A549 (cell line): ENCODE results near the gene SLC6A17. TPM values are rescaled to one million over a fixed set of nuclear protein-coding genes. Genes with fewer than 3 reads are reported as not detected.

Source experiments
- ATAC-seq, 2 experiments: fragments of 200-7000 bp in 1 of 2; fragments of >200 bp in 1 of 2; cut with Nextera tagmentation in 1 of 2; cut with Tn5 transposase in 1 of 2; 3 replicates each; pipeline versions ENCODE4 v1.8.0 to v1.9.1; 2018 to 2020; ENCODE audit warnings: mild to moderate bottlenecking in 1 of 2, moderate library complexity in 1 of 2
- CTCF ChIA-PET: fragments of 300-600 bp; sonication (Branson Sonifier 250); formaldehyde crosslinking; extraction: SDS; loops from one replicate; lab custom pipeline; 2021; ENCODE audit warnings: antibody characterized with exemption, inconsistent platforms; lab: Yijun Ruan, JAX
- POLR2A ChIA-PET: fragments of 350-600 bp; formaldehyde crosslinking; extraction: SDS; loops from one replicate; lab custom pipeline; 2021; ENCODE audit warnings: antibody characterized with exemption, inconsistent platforms; lab: Yijun Ruan, JAX
- DNase-seq, 2 experiments: peaks; one replicate each; pipeline versions ENCODE4 v3.0.0 to v3.0.0-alpha.2; 2011 to 2016; ENCODE audit warnings: low read depth in 1 of 2, low spot score in 1 of 2
- FAIRE-seq: peaks from 2 replicates; lab custom pipeline; 2011; peaks lifted over from hg19 to GRCh38; lab: Jason Lieb, UNC
- H3K27ac ChIP-seq, 2 experiments: fragments of >200 bp; sonication (Bioruptor Twin); formaldehyde crosslinking; 3 replicates each; pipeline ENCODE4 v1.5.1; 2016 to 2017
- H3K4me1 ChIP-seq: fragments of >200 bp; sonication (Bioruptor Twin); formaldehyde crosslinking; 3 replicates; pipeline ENCODE4 v1.6.1; 2016
- H3K4me2 ChIP-seq: fragments of >200 bp; sonication (Bioruptor Twin); formaldehyde crosslinking; 3 replicates; pipeline ENCODE4 v1.6.1; 2016
- H3K4me3 ChIP-seq: fragments of >200 bp; sonication (Bioruptor Twin); formaldehyde crosslinking; 3 replicates; pipeline ENCODE4 v1.5.1; 2016
- H3K9me3 ChIP-seq: fragments of >200 bp; sonication (Bioruptor Twin); formaldehyde crosslinking; 3 replicates; pipeline ENCODE4 v1.6.1; 2016
- CBX2 ChIP-seq: fragments of 200-600 bp; sonication (generic); IDR thresholded peaks from 2 replicates; pipeline ENCODE4 v1.6.1; 2016; ENCODE audit warnings: low read depth, mild to moderate bottlenecking, borderline replicate concordance
- CEBPB ChIP-seq, 2 experiments: fragments of >200 bp in 1 of 2; sonication (Bioruptor Twin) in 1 of 2; formaldehyde crosslinking in 1 of 2; IDR thresholded peaks; 2 replicates each; pipeline ENCODE4 v1.6.1; 2012 to 2016
- CHD4 ChIP-seq: fragments of 200-600 bp; sonication (generic); IDR thresholded peaks from 2 replicates; pipeline ENCODE4 v1.6.1; 2016; ENCODE audit warnings: antibody characterized with exemption, mild to moderate bottlenecking, borderline replicate concordance
- E2F6 ChIP-seq: IDR thresholded peaks from 2 replicates; pipeline ENCODE4 v1.6.1; 2012; ENCODE audit warnings: low read depth, borderline replicate concordance
- EHF ChIP-seq: fragments of 250-450 bp; sonication (Bioruptor Pico); IDR thresholded peaks from 2 replicates; pipeline ENCODE4 v1.5.0; 2020; ENCODE audit warnings: mild to moderate bottlenecking
- ELK1 ChIP-seq: fragments of 150-350 bp; IDR thresholded peaks from 2 replicates; pipeline ENCODE4 v1.6.1; 2014; ENCODE audit warnings: low read depth, mild to moderate bottlenecking, low read length
- EP300 ChIP-seq, 2 experiments: fragments of >200 bp; sonication (Bioruptor Twin); formaldehyde crosslinking; IDR thresholded peaks; 2 replicates in 1 of 2; 3 replicates in 1 of 2; pipeline ENCODE4 v1.6.1; 2016 to 2017
- FOSB ChIP-seq: fragments of 250-450 bp; sonication (Bioruptor Pico); IDR thresholded peaks from 2 replicates; pipeline ENCODE4 v1.5.0; 2020; ENCODE audit warnings: mild to moderate bottlenecking, moderate library complexity
- FOXS1 ChIP-seq: fragments of 250-450 bp; sonication (Bioruptor Pico); IDR thresholded peaks from 2 replicates; pipeline ENCODE4 v1.5.0; 2020; ENCODE audit warnings: mild to moderate bottlenecking, moderate library complexity
- HOXA7 ChIP-seq: fragments of 250-450 bp; sonication (Bioruptor Pico); IDR thresholded peaks from 2 replicates; pipeline ENCODE4 v1.5.0; 2020; ENCODE audit warnings: mild to moderate bottlenecking, moderate library complexity
- KDM1A ChIP-seq: fragments of 200-600 bp; sonication (generic); IDR thresholded peaks from 2 replicates; pipeline ENCODE4 v1.6.1; 2016; ENCODE audit warnings: low read depth, mild to moderate bottlenecking
- KDM5A ChIP-seq: fragments of 200-600 bp; sonication (generic); IDR thresholded peaks from 2 replicates; pipeline ENCODE4 v1.6.1; 2016; ENCODE audit warnings: antibody characterized with exemption, mild to moderate bottlenecking
- MAZ ChIP-seq: fragments of 150-350 bp; IDR thresholded peaks from 2 replicates; pipeline ENCODE4 v1.6.1; 2014; ENCODE audit warnings: antibody characterized with exemption, low read depth, low read length, borderline replicate concordance
- MYC ChIP-seq: IDR thresholded peaks from 2 replicates; pipeline ENCODE4 v1.6.1; 2012; ENCODE audit warnings: mild to moderate bottlenecking, inconsistent platforms, low read length, improper control_type of control experiment, borderline replicate concordance
- RAD21 ChIP-seq, 2 experiments: fragments of >200 bp in 1 of 2; sonication (Bioruptor Twin) in 1 of 2; formaldehyde crosslinking in 1 of 2; IDR thresholded peaks in 1 of 2; conservative IDR thresholded peaks in 1 of 2; 2 replicates in 1 of 2; 3 replicates in 1 of 2; pipeline ENCODE4 v1.6.1; 2012 to 2018; ENCODE audit warnings: inconsistent platforms in 1 of 2
- RARB ChIP-seq: fragments of 250-450 bp; sonication (Bioruptor Pico); IDR thresholded peaks from 2 replicates; pipeline ENCODE4 v1.8.0; 2021; ENCODE audit warnings: mild to moderate bottlenecking, moderate library complexity
- RFX5 ChIP-seq: fragments of 450-650 bp; IDR thresholded peaks from 2 replicates; pipeline ENCODE4 v1.7.1; 2014; ENCODE audit warnings: antibody characterized with exemption, mild to moderate bottlenecking, moderate library complexity
- RNF2 ChIP-seq: fragments of 200-600 bp; sonication (generic); IDR thresholded peaks from 2 replicates; pipeline ENCODE4 v1.6.1; 2016; ENCODE audit warnings: low read depth, mild to moderate bottlenecking, antibody characterized with exemption, moderate library complexity, borderline replicate concordance
- SREBF2 ChIP-seq: fragments of 450-650 bp; IDR thresholded peaks from 2 replicates; pipeline ENCODE4 v1.6.1; 2014; ENCODE audit warnings: mild to moderate bottlenecking, moderate library complexity
- TP53 ChIP-seq: fragments of 250-450 bp; sonication (Bioruptor Pico); IDR thresholded peaks from 2 replicates; pipeline ENCODE4 v1.5.0; 2021; ENCODE audit warnings: mild to moderate bottlenecking, moderate library complexity
- ZFP36 ChIP-seq: fragments of 450-650 bp; IDR thresholded peaks from 2 replicates; pipeline ENCODE4 v1.6.1; 2014; ENCODE audit warnings: borderline replicate concordance; ENCODE audit not compliant: partially characterized antibody
- ZSCAN20 ChIP-seq: fragments of 250-450 bp; sonication (Bioruptor Pico); IDR thresholded peaks from 2 replicates; pipeline ENCODE4 v1.8.0; 2022; ENCODE audit warnings: mild to moderate bottlenecking, moderate library complexity
- WGBS: methylation state at CpG from one replicate; pipeline ENCODE4 v1.1.6; 2017; ENCODE audit errors: missing lambda C conversion rate; 5-methylcytosine and 5-hydroxymethylcytosine counted together
- polyA plus RNA-seq, 4 experiments: library from polyadenylated mRNA; depleted of rRNA in 3 of 4; stranded (reverse); fragments of >200 nt; fragmentation: RNase III in 1 of 4; extraction: RNeasy Plus Mini Kit Qiagen cat#74134 plus additional on column Dnase treatment in 1 of 4; gene quantifications; 2 replicates in 3 of 4; 3 replicates in 1 of 4; pipeline ENCODE4 v1.2.3, GENCODE V29; 2011 to 2017
- TF ChIP-seq, protein P1 (sequence below): IDR thresholded peaks from 2 replicates; pipeline ENCODE4 v1.6.1; 2012

SLC6A17 gene
- polyA plus RNA-seq, 2 of the 4 experiments (the other 2 are of a cell fraction) = 0.56 to 2.2 TPM

- TF ChIP-seq, protein P1, sequence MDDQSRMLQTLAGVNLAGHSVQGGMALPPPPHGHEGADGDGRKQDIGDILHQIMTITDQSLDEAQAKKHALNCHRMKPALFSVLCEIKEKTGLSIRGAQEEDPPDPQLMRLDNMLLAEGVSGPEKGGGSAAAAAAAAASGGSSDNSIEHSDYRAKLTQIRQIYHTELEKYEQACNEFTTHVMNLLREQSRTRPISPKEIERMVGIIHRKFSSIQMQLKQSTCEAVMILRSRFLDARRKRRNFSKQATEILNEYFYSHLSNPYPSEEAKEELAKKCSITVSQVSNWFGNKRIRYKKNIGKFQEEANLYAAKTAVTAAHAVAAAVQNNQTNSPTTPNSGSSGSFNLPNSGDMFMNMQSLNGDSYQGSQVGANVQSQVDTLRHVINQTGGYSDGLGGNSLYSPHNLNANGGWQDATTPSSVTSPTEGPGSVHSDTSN = no peak
- TF ChIP-seq ELK1 = no peak
- TF ChIP-seq ZFP36 = no peak
These were observed 70.0 kb downstream of the SLC6A17 start (continued) for GRCh38 chr1:110220324-110220723.

GRCh38 chr1:110221119-110221518 lies 70.8 kb downstream of the SLC6A17 start:
- 77% methylated on average over 4 of the region's 4 CpGs for WGBS

GRCh38 chr1:110223127-110223526 lies 72.8 kb downstream of the SLC6A17 start:
- POLR2A ChIA-PET = no interaction called here
- CTCF ChIA-PET = interaction anchor here (1.6 to 3.0 kb wide), 2 partner anchors 16 to 90 kb away, joined by 3 to 8 read pairs; no protein-coding TSS in a partner anchor
- H3K9me3 ChIP-seq = no peaks in the 10 kb centered on the region
- TF ChIP-seq TP53 (CRISPR knock-in tag) (no peak), E2F6 (no peak), KDM1A (no peak), RFX5 (no peak), CEBPB (IDR thresholded peaks at IDR 0.05) (no peak), MAZ (no peak), CBX2 (no peak), EHF (CRISPR knock-in tag) (no peak), EP300 (IDR thresholded peaks at IDR 0.05) (no peak), CHD4 (no peak)
- TF ChIP-seq, all 56 proteins: peak for 0
- FAIRE-seq (no peak), DNase-seq (no peak), ATAC-seq (no peak)
- no peak overlapping the region for H3K4me2 ChIP-seq
- over 99% methylated on average over 19 of the region's 27 CpGs for WGBS
- no peak overlapping the region for H3K27ac ChIP-seq
- no peak overlapping the region for H3K4me3 ChIP-seq
- peaks cover 6% of the 10 kb centered on the region; the same call in 2 of the 3 replicates for H3K4me1 ChIP-seq

More at GRCh38 chr1:110221119-110221518, 70.8 kb downstream of the SLC6A17 start:
- Histone ChIP-seq H3K4me1 (peaks cover 6% of the 10 kb centered on the region; the same call in 2 of the 3 replicates), H3K4me2 (no peak overlapping the region)
- POLR2A ChIA-PET = no interaction called here
- DNase-seq = no peak
- no peak for TF ChIP-seq TP53 (CRISPR knock-in tag)
- no peak for TF ChIP-seq SREBF2
- no peak for TF ChIP-seq FOXS1 (CRISPR knock-in tag)
- no peak for TF ChIP-seq RNF2
- TF ChIP-seq RARB (CRISPR knock-in tag) = no peak
- no peak for TF ChIP-seq MYC
- TF ChIP-seq E2F6 = no peak
- no peak for TF ChIP-seq HOXA7 (CRISPR knock-in tag)
- TF ChIP-seq KDM5A = no peak
- TF ChIP-seq ZSCAN20 (CRISPR knock-in tag) = no peak
- no peak for TF ChIP-seq FOSB (CRISPR knock-in tag)
- TF ChIP-seq MAZ = no peak
- no peak for TF ChIP-seq RAD21 (conservative IDR thresholded peaks at IDR 0.05 in 1 of 2, IDR thresholded peaks at IDR 0.05 in 1 of 2)
- TF ChIP-seq, all 56 proteins: peak for 0
- Histone ChIP-seq H3K27ac (no peak overlapping the region), H3K9me3 (no peaks in the 10 kb centered on the region), H3K4me3 (no peak overlapping the region)
- FAIRE-seq (no peak), ATAC-seq (no peak)
- CTCF ChIA-PET = interaction anchor here (2.6 kb wide), 1 partner anchor 13 kb away, joined by 18 read pairs; no protein-coding TSS in a partner anchor
